Loucy (cell line): Measurements from ENCODE around the gene DGAT2.

Experiments used
- H2AFZ ChIP-seq: fragments of 200-600 bp; sonication (generic); 2 replicates; pipeline ENCODE4 v1.6.0; 2016; ENCODE audit warnings: antibody characterized with exemption, mild to moderate bottlenecking, low read length, moderate library complexity
- H3F3A ChIP-seq: fragments of 200-600 bp; 2 replicates; pipeline ENCODE4 v1.6.0; 2016; ENCODE audit warnings: antibody characterized with exemption, low read depth, mild to moderate bottlenecking
- H3K27me3 ChIP-seq: fragments of 200-600 bp; sonication (generic); 2 replicates; pipeline ENCODE4 v1.6.1; 2014; ENCODE audit warnings: low read length, mild to moderate bottlenecking; ENCODE audit not compliant: insufficient read depth, poor library complexity, severe bottlenecking
- H3K36me3 ChIP-seq: fragments of 200-600 bp; sonication (generic); 2 replicates; pipeline ENCODE4 v1.6.1; 2016; ENCODE audit warnings: low read length; ENCODE audit not compliant: insufficient read depth
- H3K4me1 ChIP-seq: fragments of 200-600 bp; sonication (generic); 2 replicates; pipeline ENCODE4 v1.5.1; 2014; ENCODE audit warnings: low read length, mild to moderate bottlenecking; ENCODE audit not compliant: insufficient read depth, poor library complexity, severe bottlenecking
- H3K4me2 ChIP-seq: fragments of 200-600 bp; sonication (generic); 2 replicates; pipeline ENCODE4 v1.6.0; 2014; ENCODE audit warnings: antibody characterized with exemption, low read length, low read depth, mild to moderate bottlenecking; ENCODE audit not compliant: poor library complexity, severe bottlenecking
- H3K4me3 ChIP-seq: fragments of 200-600 bp; sonication (generic); 2 replicates; pipeline ENCODE4 v1.5.1; 2014; ENCODE audit warnings: low read length, mild to moderate bottlenecking, mixed read lengths; ENCODE audit not compliant: poor library complexity, severe bottlenecking
- H3K79me2 ChIP-seq: fragments of 200-600 bp; sonication (generic); 2 replicates; pipeline ENCODE4 v1.6.1; 2014; ENCODE audit warnings: low read length; ENCODE audit not compliant: insufficient read depth
- H3K9ac ChIP-seq: fragments of 200-600 bp; sonication (generic); 2 replicates; pipeline ENCODE4 v1.6.0; 2014; ENCODE audit warnings: mild to moderate bottlenecking, low read depth, low read length, moderate library complexity; ENCODE audit not compliant: poor library complexity, severe bottlenecking
- H3K9me2 ChIP-seq: fragments of 200-600 bp; sonication (generic); replicated peaks from 2 replicates; pipeline ENCODE4 v1.6.1; 2016; ENCODE audit warnings: low read depth, low read length, mixed read lengths
- H3K9me3 ChIP-seq: fragments of 200-600 bp; sonication (generic); 2 replicates; pipeline ENCODE4 v1.6.1; 2014; ENCODE audit warnings: mild to moderate bottlenecking, antibody characterized with exemption, low read length, low read depth; ENCODE audit not compliant: insufficient read depth
- H4K20me1 ChIP-seq: fragments of 200-600 bp; sonication (generic); 2 replicates; pipeline ENCODE4 v1.6.0; 2014; ENCODE audit warnings: antibody characterized with exemption, low read length, mild to moderate bottlenecking; ENCODE audit not compliant: insufficient read depth, poor library complexity, severe bottlenecking
- EZH2phosphoT487 ChIP-seq: fragments of 200-600 bp; IDR thresholded peaks from 2 replicates; pipeline ENCODE4 v1.6.1; 2018; ENCODE audit warnings: antibody characterized with exemption, mild to moderate bottlenecking, moderate library complexity, borderline replicate concordance
- TF ChIP-seq, protein P1 (sequence below): fragments of 200-600 bp; sonication (generic); conservative IDR thresholded peaks from 2 replicates; pipeline ENCODE4 v1.5.1; 2014; ENCODE audit warnings: mild to moderate bottlenecking, antibody characterized with exemption, low read length

DGAT2 gene

DNA sequence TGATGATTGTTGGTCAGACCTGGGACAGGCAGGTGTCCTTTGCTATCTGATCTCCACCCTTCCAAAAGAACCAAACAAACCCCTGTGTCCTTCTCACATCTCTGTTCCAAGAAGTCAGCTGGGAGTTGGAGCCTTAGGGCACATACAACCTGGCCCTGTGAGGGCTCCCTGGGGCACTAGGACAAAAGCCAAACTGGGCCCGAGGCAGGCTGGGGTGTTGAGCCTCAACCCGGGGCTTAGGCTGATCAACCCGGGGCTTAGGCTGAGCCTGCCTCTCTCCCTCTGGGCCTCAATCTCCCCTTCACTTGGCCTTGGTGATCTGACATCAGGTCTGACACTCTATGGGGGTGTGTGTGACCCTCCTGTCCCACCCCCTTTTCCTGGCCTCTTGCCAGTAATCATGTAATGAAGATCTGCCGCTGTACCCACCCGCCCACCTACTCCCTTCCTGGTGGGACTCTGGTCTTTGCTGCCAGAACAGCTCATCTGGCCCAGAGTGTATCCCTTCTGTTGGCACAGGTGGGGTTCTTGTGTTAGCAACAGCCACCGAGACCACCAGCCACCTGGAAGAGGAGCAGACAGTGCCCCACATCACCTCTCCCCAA, 23.7 kb downstream of the DGAT2 start:
- Histone ChIP-seq H3K9me2 (no peaks in the 10 kb centered on the region), H3K4me2 (no peak overlapping the region), H3K79me2 (no peaks in the 10 kb centered on the region), H4K20me1 (no peaks in the 10 kb centered on the region), H3K4me1 (no peaks in the 10 kb centered on the region), H3F3A (no peaks in the 10 kb centered on the region), H3K36me3 (no peaks in the 10 kb centered on the region), H3K27me3 (no peaks in the 10 kb centered on the region), H2AFZ (no peak overlapping the region), H3K9me3 (no peaks in the 10 kb centered on the region), H3K4me3 (no peak overlapping the region), H3K9ac (no peak overlapping the region)
- TF ChIP-seq EZH2phosphoT487, result no peak
- TF ChIP-seq, protein P1, sequence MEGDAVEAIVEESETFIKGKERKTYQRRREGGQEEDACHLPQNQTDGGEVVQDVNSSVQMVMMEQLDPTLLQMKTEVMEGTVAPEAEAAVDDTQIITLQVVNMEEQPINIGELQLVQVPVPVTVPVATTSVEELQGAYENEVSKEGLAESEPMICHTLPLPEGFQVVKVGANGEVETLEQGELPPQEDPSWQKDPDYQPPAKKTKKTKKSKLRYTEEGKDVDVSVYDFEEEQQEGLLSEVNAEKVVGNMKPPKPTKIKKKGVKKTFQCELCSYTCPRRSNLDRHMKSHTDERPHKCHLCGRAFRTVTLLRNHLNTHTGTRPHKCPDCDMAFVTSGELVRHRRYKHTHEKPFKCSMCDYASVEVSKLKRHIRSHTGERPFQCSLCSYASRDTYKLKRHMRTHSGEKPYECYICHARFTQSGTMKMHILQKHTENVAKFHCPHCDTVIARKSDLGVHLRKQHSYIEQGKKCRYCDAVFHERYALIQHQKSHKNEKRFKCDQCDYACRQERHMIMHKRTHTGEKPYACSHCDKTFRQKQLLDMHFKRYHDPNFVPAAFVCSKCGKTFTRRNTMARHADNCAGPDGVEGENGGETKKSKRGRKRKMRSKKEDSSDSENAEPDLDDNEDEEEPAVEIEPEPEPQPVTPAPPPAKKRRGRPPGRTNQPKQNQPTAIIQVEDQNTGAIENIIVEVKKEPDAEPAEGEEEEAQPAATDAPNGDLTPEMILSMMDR, result no peak

DNA sequence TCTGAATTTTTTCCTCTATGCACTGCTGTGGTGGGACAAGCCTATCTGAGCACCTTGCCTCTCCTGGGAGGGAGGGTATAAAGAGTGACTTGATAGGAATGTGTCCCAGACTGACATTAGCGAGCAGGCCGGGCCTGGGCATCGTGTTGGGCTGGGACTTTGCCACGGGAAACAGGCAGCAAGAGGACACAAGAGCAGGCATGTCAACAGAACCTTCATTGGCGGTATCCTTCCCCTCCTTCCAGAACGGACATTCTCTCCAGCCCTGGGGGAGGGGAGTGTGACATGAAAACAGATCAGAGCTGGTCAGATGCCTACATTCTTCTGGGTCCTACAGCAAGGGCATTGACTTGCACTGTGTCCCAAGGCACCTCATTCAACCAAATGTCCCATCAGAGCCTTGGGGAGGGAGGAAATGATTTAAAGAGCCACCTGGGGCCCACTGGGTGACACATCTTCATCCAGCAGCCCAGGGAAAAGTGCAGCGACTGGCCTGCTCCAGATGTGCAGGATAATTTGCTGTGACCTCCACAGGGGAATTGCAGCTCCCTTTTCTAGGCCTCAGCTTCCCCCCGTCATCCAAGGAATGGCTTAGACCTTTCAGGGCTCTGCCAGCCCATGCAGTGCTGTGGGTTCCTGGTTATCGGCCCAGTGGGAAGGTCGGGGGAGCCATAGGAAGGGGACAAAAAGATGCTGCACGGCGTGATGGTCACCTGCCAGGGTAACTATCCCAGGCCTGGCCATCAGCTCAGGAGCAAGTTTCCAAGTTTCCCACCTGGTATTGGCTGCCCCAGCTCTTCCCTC, 24.6 kb downstream of the DGAT2 start:
- no peaks in the 10 kb centered on the region for H4K20me1 ChIP-seq
- H3F3A ChIP-seq, result no peaks in the 10 kb centered on the region
- H3K9ac ChIP-seq, result no peak overlapping the region
- H3K4me1 ChIP-seq, result no peaks in the 10 kb centered on the region
- no peaks in the 10 kb centered on the region for H3K79me2 ChIP-seq
- no peak overlapping the region for H3K4me3 ChIP-seq
- no peak overlapping the region for H3K4me2 ChIP-seq
- H3K36me3 ChIP-seq, result no peaks in the 10 kb centered on the region
- no peak for TF ChIP-seq EZH2phosphoT487
- TF ChIP-seq, protein P1, result no peak
- H2AFZ ChIP-seq, result no peak overlapping the region
- H3K27me3 ChIP-seq, result no peaks in the 10 kb centered on the region
- no peaks in the 10 kb centered on the region for H3K9me2 ChIP-seq
- H3K9me3 ChIP-seq, result no peaks in the 10 kb centered on the region

DNA sequence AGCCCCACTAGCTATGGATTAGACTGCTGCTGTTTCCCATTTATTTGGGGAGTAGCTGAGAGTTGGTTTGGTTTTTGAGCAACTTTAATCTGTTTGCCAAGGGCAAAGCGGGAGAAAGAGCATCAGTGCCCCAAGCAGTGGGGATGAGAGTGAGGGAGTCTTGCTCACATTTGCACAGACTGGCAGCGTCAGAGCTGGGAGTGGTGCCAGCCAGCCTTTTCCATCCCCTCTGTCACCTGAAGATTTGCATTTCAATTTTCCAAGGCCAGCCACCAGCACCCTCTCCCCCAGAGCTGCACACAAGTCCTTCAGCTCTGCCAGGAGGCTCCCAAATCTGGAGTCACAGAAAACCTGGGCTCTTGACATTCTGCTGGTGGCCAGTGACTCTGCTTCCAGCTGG, 25.4 kb downstream of the DGAT2 start:
- Histone ChIP-seq H3K4me2 (no peak overlapping the region), H2AFZ (no peak overlapping the region), H3F3A (no peaks in the 10 kb centered on the region), H3K4me1 (no peaks in the 10 kb centered on the region), H3K36me3 (no peaks in the 10 kb centered on the region), H3K27me3 (no peaks in the 10 kb centered on the region), H3K9ac (no peak overlapping the region), H3K9me2 (no peaks in the 10 kb centered on the region), H3K4me3 (no peak overlapping the region), H3K79me2 (no peaks in the 10 kb centered on the region), H3K9me3 (no peaks in the 10 kb centered on the region), H4K20me1 (no peaks in the 10 kb centered on the region)
- TF ChIP-seq, protein P1, result no peak
- no peak for TF ChIP-seq EZH2phosphoT487
